SK-N-SH (cell line): ENCODE measurements around the gene COA6.

Source experiments
- CTCF ChIP-seq: fragments of 200-600 bp; sonication (generic); IDR thresholded peaks from 2 replicates; pipeline ENCODE4 v1.6.1; 2017; ENCODE audit warnings: antibody characterized with exemption, mild to moderate bottlenecking, moderate library complexity
- EP300 ChIP-seq, 2 experiments: IDR thresholded peaks; 2 replicates each; pipeline versions ENCODE4 v1.4.0 to v1.6.1; 2012; ENCODE audit warnings: borderline replicate concordance in 1 of 2, low read depth in 1 of 2, low read length in 1 of 2
- EZH2phosphoT487 ChIP-seq: fragments of 200-600 bp; sonication (generic); IDR thresholded peaks from 2 replicates; pipeline ENCODE4 v1.6.1; 2017; ENCODE audit warnings: low read depth, mixed run types, mild to moderate bottlenecking, antibody characterized with exemption, moderate library complexity, borderline replicate concordance
- FOXM1 ChIP-seq: IDR thresholded peaks from 2 replicates; pipeline ENCODE4 v1.4.0; 2012; ENCODE audit warnings: low read depth, mild to moderate bottlenecking
- GATA2 ChIP-seq: sonication (generic); formaldehyde crosslinking; IDR thresholded peaks from 2 replicates; pipeline ENCODE4 v1.5.0; 2020; ENCODE audit warnings: mild to moderate bottlenecking, missing genetic modification reagents
- MAX ChIP-seq: IDR thresholded peaks from 2 replicates; pipeline ENCODE4 v1.4.0; 2012; ENCODE audit warnings: low read depth
- POLR2AphosphoS5 ChIP-seq: IDR thresholded peaks from 2 replicates; pipeline ENCODE4 v1.6.1; 2012; ENCODE audit warnings: low read depth, low read length
- RFX5 ChIP-seq: IDR thresholded peaks from 2 replicates; pipeline ENCODE4 v1.6.1; 2012; ENCODE audit warnings: mild to moderate bottlenecking, improper control_type of control experiment, low read length
- ZBTB33 ChIP-seq: IDR thresholded peaks from 2 replicates; pipeline ENCODE4 v1.4.0; 2012; ENCODE audit warnings: low read depth, borderline replicate concordance

- TF ChIP-seq CTCF (no peak), EP300 (IDR thresholded peaks at IDR 0.05; ENCODE audit: borderline replicate concordance in 1 of 2, low read depth in 1 of 2, low read length in 1 of 2) (no peak), EZH2phosphoT487 (no peak), RFX5 (no peak), POLR2AphosphoS5 (no peak), ZBTB33 (no peak), MAX (no peak), FOXM1 (no peak), GATA2 (CRISPR knock-in tag) (no peak)
These were observed 41.7 kb upstream of the COA6 start for GRCh38 chr1:234331507-234331906.
